Measurements from ENCODE around the gene ZBED5.

DNA sequence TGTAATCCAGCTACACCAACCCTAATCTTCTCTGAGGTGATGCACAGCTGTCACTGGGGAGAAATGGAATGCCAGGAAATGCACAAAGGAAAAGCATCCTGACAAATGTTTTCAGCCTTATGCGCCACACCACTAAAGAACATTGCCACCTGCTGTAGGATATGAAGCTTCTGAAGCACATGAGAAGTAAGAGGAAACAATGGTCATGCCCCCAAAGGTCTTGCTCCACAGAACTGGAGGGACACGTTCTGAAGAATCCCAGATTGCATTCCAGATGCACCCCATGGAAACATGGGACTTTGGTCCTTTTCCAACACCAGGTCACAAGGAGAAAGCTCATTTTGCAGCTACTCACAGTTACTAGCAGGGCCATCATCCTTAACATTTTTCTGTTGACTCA is 48.7 kb upstream of the ZBED5 start:
- TF ChIP-seq POLR2A (IDR thresholded peaks at IDR 0.05; ENCODE audit: extremely low read depth, insufficient read length) = no peak
- TF ChIP-seq, protein P1, sequence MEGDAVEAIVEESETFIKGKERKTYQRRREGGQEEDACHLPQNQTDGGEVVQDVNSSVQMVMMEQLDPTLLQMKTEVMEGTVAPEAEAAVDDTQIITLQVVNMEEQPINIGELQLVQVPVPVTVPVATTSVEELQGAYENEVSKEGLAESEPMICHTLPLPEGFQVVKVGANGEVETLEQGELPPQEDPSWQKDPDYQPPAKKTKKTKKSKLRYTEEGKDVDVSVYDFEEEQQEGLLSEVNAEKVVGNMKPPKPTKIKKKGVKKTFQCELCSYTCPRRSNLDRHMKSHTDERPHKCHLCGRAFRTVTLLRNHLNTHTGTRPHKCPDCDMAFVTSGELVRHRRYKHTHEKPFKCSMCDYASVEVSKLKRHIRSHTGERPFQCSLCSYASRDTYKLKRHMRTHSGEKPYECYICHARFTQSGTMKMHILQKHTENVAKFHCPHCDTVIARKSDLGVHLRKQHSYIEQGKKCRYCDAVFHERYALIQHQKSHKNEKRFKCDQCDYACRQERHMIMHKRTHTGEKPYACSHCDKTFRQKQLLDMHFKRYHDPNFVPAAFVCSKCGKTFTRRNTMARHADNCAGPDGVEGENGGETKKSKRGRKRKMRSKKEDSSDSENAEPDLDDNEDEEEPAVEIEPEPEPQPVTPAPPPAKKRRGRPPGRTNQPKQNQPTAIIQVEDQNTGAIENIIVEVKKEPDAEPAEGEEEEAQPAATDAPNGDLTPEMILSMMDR (IDR thresholded peaks at IDR 0.05; ENCODE audit: low read depth, low read length) = no peak
- TF ChIP-seq, protein P2, sequence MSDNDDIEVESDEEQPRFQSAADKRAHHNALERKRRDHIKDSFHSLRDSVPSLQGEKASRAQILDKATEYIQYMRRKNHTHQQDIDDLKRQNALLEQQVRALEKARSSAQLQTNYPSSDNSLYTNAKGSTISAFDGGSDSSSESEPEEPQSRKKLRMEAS (IDR thresholded peaks at IDR 0.05; ENCODE audit: low read depth, low read length) = no peak
- no peak for TF ChIP-seq MYC (IDR thresholded peaks at IDR 0.05; ENCODE audit: low read depth, low read length)

Measured in NB4 (cell line).